ENCODE measurements around the gene FMNL2.

GRCh38 chr2:152609154-152609553, 274.2 kb downstream of the FMNL2 start:
- TF ChIP-seq EZH2 (IDR thresholded peaks at IDR 0.05; ENCODE audit: low read depth) = no peak
- no peak for TF ChIP-seq CTCF (conservative IDR thresholded peaks at IDR 0.05)

Data from PC-9 (cell line).